Fibroblast of skin of back (primary cell): Measurements from ENCODE around the gene NRCAM.
A peak's percentile ranks its signal among the peaks of the same experiment; 100 is the strongest.

Source experiments
- DNase-seq: peaks from one replicate; pipeline ENCODE4 v3.0.0-alpha.2; 2013

NRCAM gene

DNA sequence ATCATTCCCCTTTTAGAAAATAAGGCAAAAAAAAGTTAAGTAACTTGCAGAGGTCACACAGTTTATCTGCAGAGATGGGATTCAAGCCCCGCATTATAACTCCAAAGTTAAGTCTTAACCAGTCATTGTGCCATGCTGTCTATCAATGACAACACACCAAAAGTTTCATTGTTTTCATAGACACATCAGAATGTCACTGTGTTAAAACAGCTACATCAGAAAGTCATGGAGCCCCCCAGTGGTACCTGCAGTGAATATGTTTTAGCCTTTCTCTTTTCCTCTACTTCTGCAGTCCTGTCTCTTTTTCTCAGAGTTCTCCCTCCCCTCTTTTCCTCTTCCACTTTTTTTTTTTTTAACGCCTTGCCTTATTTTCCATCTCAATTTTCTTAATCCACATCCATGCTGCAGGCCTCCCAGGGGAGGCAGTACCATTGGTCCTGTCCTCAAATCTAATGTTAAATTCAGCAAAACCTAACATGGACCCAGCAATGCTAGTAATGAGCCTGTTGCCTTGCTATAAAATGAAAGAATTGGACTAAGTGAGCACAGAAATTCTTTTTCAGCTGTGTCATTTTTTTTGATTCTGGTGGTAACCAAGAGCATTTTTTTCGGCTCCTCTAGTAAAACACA lies 3.8 kb upstream of the NRCAM start:
- peak; percentile 35 for DNase-seq

DNA sequence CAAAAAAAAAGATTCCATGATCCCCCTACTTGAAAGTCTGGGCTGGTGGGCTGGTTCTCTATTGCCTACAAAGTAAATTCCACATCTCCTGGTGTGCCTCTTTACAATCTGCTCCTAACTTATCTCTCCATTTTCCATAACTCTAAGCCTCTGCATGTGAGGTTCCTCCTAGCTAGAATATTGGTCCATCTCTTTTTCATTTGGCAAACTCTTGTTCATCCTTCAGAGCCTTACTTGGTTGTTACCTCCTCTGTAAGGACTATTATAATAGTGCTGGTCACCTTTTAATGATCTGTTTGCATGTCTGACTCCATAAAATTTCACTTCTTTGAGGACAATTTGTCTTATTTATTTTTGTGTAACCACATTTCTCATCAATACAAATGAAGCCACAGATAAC lies 1.6 kb upstream of the NRCAM start:
- no peak for DNase-seq

DNA sequence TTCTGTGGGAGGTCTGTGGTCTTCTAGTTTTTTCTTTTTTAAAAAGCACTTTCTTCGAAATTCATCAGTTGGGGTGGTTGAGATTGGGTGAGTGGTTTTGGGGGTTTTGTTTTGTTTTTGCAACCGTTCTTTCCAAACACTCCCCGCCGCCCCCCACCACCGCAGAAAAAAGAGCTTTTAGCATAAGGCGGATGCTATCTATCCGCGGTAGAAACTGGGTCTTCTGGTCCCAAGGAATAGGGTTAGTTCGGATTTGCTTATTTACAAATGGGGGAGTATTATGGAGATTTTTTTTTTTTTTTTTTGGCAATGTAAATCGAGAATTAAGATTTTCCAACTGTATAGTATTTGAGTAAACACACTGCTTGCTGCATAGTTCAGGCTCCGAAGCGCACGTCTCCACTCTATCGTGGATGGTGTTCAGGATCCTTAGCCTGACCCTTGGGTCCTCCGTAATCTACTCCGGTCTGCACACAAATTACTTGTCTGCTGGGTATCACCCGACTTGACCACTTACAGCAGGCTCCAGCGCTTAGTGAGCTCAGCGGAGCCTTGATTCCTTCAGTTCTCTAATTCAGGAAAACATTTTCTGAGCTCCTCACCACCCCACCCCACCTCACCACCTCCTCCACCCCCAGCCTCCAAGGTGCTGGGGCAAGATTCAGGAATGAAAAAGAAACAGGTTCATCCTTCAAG lies 757 bp upstream of the NRCAM start:
- DNase-seq = no peak

DNA sequence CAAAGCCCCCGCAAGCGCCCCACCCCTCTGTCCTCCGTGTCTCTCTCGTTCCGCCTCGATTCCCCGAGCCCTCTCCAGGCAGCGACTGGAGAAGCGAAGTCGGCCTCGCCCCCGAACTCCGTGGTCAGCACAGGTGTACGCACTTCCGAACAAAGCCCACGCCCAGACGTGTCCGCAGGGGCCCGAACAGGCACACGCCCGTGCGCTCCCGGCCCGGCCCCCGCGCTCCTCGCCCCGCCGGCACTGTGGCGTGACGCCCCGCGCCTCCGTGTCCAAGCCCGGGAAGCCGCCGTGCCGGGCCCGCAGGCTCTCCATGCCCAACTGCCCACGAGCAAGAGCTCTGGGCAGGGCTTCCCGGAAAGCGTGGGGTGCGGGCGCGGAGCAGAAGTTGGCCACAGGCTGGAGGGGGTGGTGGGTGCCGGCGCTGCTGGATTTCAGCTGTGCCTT lies 662 bp downstream of the NRCAM start:
- no peak for DNase-seq

DNA sequence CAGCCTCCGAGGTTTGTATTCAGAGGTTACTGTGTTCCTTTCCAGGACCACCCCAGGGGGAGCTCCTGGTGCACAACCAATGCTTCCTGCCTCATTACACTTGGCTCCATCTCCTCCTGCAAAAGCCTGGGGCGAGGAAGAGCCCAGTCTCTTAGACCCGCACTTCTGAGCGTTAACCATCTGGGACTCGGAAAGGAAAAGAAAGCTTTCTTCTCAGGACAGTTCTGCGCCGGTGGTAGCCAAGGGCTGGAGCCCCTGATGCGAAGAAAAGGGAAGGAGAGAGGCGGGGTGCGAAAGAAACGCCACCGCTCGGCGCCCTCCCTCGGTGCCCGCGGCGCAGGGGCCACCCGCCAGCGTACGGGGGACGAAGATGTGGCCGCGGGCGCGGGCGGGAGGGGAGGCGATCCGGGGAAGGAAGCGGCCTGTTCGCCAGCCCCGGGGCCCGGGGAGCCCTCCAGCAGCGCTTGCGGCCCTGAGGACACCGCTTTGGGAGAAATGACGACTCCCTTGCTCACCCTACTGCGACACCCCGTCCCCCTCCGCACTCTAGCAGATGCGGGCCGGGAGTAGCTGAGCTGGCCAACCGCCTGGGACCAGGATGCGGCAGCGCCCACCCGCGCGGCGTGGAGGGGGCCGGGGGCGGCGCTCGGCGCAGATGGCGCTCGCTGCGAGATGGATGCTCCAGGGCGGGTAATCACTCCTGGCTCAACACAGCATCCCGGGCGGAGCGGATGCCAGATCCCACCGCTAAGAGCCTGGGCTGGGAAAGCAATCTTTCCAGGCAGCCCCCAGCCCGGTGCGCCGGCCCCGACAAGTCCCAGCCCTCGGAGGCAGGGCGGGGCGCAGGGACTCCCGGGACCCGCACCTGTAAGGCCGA lies 1.3 kb downstream of the NRCAM start:
- peak; percentile 26 for DNase-seq

DNA sequence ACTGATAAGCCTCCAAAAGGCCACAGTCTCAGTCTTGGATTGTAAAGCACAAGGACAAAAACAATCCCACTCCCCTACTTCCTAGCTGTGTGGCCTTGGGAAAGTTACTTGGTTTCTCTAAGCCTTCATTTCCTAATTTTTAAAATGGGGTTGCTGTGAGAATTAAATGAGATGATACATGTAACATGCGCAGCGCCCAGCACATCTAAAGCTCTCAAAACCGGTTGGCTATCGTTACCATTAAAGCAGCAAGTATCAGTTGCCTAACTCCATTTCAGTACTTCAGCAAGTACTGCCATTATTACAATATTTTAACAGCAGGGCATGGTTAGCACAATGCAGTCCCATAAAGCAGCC lies 1.9 kb downstream of the NRCAM start:
- no peak for DNase-seq

DNA sequence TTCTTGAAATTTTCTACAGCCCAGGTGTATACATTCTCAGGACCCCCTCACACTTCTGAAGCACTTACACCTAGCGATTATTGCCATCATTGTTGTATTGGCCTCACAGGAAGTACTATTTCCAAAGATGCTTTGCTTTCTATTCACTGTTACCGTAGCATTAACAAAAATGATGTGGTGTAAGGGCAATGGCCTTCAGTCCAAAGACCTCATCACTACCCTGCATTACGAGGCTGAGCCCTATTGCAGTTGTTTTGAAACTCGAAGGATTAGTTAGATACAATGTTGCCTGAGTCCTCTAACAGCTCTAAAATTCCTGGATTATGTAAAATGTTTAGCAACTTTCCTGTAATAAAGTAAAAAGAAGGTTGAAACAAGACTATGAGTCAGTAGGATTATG lies 2.9 kb downstream of the NRCAM start:
- no peak for DNase-seq

DNA sequence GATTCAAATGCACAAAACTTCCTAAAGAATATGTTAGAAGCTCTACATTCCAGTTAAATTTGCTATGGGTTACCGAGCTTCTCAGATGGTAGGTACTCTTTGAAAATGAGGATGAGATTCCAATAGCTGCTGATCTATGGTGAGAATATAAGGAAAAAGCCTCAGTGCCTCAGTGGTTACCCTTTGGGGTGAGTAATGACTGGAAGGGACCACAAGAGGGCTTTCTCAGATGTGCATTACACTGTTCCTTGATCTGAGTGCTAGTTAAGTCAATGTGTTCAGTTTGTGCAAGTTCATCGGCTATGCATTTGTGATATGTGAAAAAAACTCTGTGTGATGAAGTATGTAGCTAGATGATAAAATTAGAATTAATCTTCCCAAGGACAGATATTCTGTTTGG lies 3.5 kb downstream of the NRCAM start:
- peak; percentile 35 for DNase-seq

DNA sequence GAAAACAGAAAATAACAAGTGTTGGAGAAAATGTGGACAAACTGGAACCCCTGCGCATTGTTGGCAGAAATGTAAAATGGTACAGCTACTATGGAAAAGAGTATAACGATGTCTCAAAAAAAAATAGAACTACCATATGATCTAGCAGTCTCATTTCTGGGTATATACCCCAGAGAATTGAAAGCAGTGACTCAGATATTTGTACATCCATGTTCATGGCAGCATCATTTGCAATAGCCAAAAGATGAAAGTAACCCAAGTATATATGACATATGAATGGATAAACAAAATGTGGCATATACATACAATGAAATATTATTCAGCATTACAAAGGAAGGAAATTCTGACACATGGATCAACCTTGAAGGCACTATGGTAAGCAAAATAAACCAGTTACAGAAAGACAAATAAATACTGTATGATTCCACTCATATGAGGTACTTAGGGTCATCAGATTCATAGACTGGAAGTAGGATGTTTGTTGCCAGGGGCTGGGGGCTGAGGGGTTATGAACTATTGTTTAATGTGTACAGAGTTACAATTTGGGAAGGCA lies 4.9 kb downstream of the NRCAM start:
- DNase-seq = no peak

DNA sequence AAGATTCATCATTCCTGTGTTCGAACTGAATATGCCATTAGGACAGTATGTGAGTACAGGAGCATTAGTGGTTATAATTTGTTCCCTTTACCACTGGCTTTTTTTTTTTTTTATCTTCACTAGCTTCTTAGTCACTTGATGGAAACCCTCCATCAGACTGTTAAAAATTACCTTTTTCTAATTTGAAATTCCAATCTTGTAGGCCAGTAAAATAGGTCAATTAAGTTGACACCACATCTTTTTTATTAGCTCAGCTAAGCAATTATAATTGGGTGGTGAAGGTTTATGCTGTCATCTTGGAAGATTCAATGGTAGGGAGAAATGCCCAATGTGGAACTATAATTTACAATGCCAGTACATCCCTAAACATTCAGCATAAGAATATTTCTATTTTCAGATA lies 6.1 kb downstream of the NRCAM start:
- DNase-seq = no peak

DNA sequence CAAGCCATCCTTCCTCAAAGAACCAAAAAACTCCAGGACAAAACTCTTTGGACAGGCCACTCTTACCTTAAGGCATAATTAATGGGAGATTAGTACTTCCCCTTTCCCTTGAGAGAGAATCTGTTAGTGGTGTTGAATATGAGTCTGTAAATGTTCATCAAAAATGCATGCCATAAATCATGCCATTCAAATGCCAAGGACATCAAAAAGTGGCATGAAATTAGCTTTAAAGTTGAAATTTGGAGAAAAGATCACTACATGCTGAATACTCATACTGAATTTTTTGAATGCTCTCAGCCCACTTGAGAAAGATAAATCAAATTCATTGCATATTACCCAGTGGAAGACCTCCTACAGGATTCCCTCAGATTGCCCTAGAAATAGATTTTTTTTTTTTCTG lies 6.7 kb downstream of the NRCAM start:
- DNase-seq = no peak

DNA sequence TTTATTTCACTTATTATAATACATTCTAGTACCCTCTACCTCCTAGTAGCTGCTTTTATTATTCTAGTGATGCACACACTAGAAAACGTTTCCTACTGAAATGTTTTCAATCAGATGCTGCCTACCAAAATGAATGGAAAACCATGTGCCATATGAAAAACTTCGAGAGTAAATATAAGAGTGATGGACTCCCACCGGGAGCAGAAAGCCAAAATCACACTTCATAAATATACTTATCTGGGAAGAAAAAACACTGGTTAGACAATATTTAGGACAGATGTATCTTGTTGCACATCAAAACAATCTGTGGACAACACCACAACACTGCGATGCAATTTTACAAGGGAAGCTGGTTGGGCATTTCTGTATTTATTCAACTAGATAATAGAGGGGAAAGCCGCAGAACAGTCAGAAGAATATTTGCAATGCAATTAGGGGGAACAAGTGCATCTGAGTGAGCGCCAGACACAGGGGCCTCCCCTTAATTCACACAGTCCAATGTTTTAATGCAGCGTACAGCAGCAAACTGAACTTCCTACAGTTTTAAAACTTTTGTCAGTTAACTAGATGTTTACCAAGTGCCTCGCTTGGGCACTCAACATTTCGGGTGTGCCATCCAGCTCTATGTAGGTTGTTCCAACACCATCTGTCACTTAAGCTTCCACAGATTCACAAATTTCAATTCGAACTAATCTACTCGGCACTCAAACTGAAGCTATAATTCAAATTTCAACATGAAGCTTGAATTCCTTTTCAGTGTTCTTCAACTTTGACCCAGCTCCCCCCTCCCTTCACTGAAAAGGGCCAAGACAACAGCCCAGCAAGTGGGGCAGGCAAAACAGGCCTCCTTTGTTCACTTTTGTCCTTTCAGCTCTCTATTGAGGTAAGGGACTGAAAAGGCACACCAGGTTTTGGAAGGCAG lies 7.4 kb downstream of the NRCAM start:
- no peak for DNase-seq

DNA sequence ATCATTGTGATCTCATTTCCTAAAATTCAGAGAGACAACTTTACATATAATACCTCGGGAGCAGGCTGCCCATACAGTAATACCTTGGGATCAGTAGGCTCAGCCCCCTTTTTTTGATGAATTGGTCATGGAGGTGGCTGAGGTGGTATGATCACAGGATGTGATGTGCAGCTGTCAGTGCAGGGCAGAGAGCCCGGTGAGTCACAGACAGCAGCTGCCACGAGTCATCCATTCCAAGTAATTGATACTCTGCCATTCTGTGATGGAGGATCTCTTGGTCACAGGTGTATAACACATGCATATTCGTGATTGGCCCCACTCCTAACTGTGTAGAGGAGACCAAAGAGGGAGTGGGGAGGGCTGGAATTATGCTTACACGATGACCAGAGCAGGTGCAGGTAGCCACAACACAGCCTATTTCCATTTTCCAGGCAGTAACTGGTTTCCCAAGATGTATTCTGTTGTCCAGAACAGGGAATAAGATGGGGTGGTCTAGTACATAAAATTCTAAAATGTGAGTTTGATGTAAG lies 14.1 kb downstream of the NRCAM start:
- DNase-seq = no peak

DNA sequence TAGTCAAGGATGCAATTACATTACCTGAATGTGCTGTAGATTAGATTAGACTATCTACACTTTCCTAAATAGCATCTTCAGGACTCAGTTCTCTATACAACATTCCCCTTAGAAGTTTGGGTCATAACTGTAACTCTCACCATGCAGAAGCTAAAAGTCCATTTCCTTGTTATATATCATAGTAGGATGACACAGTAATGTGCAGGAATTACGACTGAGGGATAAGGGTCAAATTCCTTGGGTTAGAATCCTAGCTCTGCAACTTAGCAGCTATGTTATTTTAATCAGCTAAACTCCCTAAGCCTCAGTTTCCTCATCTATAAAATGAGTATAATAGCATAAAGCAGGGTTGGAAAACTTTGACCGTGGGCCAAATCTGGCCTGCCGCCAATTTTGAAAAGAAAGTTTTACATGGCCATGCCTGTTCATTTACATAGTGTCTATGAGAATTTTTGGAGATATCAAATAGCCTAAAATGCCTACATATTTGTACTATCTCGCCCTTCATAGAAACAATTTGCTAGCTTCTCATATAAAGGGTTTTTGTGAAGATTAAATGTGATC lies 14.8 kb downstream of the NRCAM start:
- DNase-seq = no peak

DNA sequence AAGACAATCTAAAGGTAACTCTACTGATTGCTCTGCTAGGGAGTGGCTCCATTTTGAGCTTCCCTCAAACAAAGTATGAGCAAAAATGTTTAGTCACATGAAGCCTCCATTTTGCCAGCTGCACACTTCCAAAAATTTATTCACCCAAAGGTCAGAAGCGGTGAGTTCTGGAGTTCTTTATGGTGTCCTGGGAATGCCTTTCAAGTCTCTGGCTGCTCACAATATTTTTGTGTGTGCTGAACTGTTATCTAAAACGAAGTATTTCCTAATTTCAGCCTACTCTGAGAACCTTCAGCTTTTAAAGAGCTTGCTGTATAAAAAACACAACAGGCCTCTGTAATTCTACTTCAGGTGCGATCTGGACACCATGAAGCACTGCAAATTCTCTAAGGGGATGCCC lies 15.6 kb downstream of the NRCAM start:
- DNase-seq = no peak

DNA sequence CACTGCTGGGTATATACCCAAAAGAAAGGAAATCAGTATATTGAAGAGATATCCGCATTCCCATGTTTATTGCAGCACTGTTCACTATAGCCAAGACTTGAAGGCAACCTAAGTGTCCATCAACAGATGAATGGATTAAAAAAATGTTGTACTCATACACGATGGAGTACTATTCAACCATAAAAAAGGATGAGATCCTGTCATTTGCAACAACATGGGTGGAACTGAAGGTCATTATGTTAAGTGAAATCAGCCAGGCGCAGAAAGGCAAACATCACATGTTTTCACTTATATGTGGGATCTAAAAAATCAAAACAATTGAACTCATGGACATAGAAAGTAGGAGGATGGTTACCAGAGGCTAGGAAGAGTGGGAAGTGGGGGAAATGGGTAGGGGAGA lies 19.3 kb downstream of the NRCAM start:
- DNase-seq = no peak

DNA sequence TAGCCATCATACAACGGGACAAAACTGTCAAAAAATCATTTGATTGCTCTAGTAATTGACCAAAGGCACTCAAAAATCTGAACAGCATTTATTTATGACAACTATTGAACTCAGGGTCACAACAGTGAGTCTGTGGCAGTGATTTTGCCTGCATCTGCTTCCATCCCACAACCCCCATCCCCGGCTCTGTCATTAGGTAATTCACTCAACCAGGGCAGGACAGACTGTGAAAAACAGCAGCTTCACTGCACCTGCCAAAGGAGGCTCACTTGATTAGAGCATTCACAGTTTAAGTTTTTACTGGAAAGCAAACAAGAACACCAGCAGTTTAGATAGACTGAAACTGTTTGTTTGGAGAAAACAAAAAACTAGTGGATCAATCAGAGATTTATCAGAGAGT lies 22.2 kb downstream of the NRCAM start:
- DNase-seq = no peak

DNA sequence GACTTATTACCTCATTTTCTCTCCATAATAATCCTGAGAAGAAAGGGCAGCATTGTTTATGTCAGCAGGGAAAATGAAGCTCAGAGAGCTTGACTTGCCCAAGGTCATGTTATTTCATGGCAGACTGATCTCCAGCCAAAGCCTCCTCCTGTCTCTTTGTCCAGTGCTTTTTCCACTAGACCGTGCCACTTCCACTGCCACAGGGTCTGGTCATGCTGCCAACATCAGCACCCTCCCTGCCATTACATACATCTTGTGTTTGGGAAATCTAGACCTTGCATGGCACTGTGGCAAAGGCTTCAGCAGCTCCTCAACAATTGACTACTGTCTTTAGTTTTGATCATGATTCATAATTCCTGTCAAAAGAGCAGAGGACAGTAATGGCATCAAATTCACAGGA lies 25.1 kb downstream of the NRCAM start:
- no peak for DNase-seq

DNA sequence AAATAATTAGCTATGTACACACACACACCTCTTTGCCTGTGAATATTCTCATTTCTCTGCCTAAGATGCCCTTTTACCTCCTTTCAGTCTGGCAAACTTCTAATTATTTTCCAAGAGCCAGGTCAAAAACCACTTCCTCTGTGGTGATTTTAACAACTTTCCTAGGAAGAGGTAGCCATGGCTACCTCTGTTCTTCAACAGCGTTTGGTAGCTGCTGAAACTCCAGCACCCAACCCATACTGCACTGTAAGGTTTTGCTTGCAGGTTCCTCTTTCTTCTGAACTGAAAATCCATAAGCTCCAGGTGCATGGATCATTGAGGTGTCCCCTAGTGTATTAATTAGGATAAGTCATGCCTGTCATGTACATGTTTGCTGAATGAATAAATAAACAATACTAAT lies 25.6 kb downstream of the NRCAM start:
- DNase-seq = no peak

DNA sequence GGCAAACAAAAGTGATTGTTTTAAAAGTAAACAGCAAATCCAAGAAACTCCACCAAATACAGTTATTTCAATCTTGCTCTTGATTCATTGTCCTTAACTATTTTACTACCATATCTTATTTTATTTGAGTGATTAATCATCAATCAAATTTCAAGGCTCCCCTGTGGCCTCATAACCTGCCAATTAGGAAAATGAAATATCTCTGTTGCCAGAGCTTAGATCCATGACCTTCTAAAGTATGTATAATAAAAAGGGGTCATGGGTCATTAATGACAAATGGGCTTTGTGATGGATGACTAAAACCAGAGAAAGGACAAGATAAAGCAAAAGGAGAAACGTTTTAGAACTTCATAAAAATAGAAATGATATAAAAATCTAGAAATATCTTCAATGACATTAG lies 28.5 kb downstream of the NRCAM start:
- no peak for DNase-seq

DNA sequence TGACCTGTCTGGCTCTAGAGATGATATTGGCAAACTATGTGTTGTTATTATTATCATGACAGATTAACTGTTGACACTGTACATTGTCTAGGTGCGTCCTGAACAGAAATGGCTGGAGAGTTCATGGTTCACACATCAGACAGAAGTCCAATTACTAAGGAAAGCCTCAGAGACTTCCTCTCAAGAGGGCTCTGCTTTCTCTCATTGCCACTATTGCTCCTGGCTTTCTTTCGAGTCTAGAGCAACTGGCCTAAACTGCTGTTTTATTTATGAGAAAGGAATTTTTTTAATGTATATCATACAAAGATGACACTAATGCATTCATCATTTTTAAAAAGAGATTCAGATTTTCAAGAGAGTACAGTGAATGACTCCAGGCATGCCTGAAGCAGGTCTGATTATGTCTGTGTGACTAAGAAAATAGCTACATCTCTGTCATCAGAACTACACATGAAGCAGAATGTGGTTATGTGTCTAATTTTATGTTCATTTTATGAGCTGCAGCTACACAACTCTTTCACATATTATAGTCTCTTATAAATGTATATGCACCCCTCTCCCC lies 30.4 kb downstream of the NRCAM start:
- DNase-seq = no peak
